K562 (cell line): Measurements from ENCODE around the gene MTF1. TPM values are rescaled to one million over a fixed set of nuclear protein-coding genes. Genes with fewer than 3 reads are reported as not detected.
A peak's percentile ranks its signal among the peaks of the same experiment; 100 is the strongest.

Source experiments
- ARID2 ChIP-seq: fragments of 450-650 bp; IDR thresholded peaks from 2 replicates; pipeline ENCODE4 v1.6.1; 2017; ENCODE audit warnings: antibody characterized with exemption, mild to moderate bottlenecking
- E2F1 ChIP-seq: sonication (generic); formaldehyde crosslinking; IDR thresholded peaks from 2 replicates; pipeline ENCODE4 v1.8.1; 2023; ENCODE audit warnings: mild to moderate bottlenecking, missing genetic modification reagents, moderate library complexity
- GABPB1 ChIP-seq: sonication (generic); formaldehyde crosslinking; IDR thresholded peaks from 2 replicates; pipeline ENCODE4 v1.8.0; 2022; ENCODE audit warnings: mild to moderate bottlenecking, missing genetic modification reagents
- HDAC2 ChIP-seq: fragments of 450-650 bp; IDR thresholded peaks from 2 replicates; pipeline ENCODE4 v1.6.1; 2016; ENCODE audit warnings: mild to moderate bottlenecking
- HDAC3 ChIP-seq: fragments of 450-650 bp; IDR thresholded peaks from 2 replicates; pipeline ENCODE4 v1.6.1; 2018; ENCODE audit warnings: borderline replicate concordance, mild to moderate bottlenecking, moderate library complexity; ENCODE audit not compliant: partially characterized antibody
- HDAC6 ChIP-seq: IDR thresholded peaks from 2 replicates; pipeline ENCODE4 v1.6.1; 2012; ENCODE audit warnings: low read depth, mild to moderate bottlenecking, control low read depth, inconsistent platforms, low read length, moderate library complexity
- HMGN3 ChIP-seq: IDR thresholded peaks from 2 replicates; pipeline ENCODE4 v1.6.1; 2011; ENCODE audit warnings: borderline replicate concordance, low read depth, mild to moderate bottlenecking, mixed read lengths, low read length; ENCODE audit not compliant: insufficient read length; ENCODE audit errors: extremely low read depth
- KAT7 ChIP-seq: sonication (generic); formaldehyde crosslinking; IDR thresholded peaks from 2 replicates; pipeline ENCODE4 v1.8.0; 2022; ENCODE audit warnings: missing genetic modification reagents, mild to moderate bottlenecking, borderline replicate concordance
- MAX ChIP-seq: sonication (generic); formaldehyde crosslinking; IDR thresholded peaks from 2 replicates; pipeline ENCODE4 v1.9.0; 2022; ENCODE audit warnings: mild to moderate bottlenecking, missing genetic modification reagents
- NCOA2 ChIP-seq, 2 experiments: fragments of 450-650 bp; IDR thresholded peaks; 2 replicates each; pipeline ENCODE4 v1.6.1; 2018; ENCODE audit warnings: mild to moderate bottlenecking in 2 of 2, moderate library complexity in 1 of 2; ENCODE audit not compliant: partially characterized antibody in 2 of 2
- NR3C1 ChIP-seq: sonication (generic); formaldehyde crosslinking; IDR thresholded peaks from 2 replicates; pipeline ENCODE4 v1.8.1; 2022; ENCODE audit warnings: missing genetic modification reagents
- PCBP1 ChIP-seq: fragments of 200-400 bp; formaldehyde crosslinking; IDR thresholded peaks from 2 replicates; pipeline ENCODE4 v1.6.1; 2018; ENCODE audit warnings: mild to moderate bottlenecking, low read depth, low read length; ENCODE audit not compliant: poor library complexity, severe bottlenecking
- PHB2 ChIP-seq: fragments of 450-650 bp; IDR thresholded peaks from 2 replicates; pipeline ENCODE4 v1.6.1; 2017; ENCODE audit warnings: low read depth
- PTBP1 ChIP-seq: fragments of 200-400 bp; formaldehyde crosslinking; IDR thresholded peaks from 2 replicates; pipeline ENCODE4 v1.6.1; 2017; ENCODE audit warnings: low read depth, low read length
- RAD51 ChIP-seq: fragments of 450-650 bp; IDR thresholded peaks from 2 replicates; pipeline ENCODE4 v1.7.1; 2016; ENCODE audit warnings: low read depth, mild to moderate bottlenecking, borderline replicate concordance
- RBM17 ChIP-seq: fragments of 200-400 bp; formaldehyde crosslinking; IDR thresholded peaks from 2 replicates; pipeline ENCODE4 v1.6.1; 2017; ENCODE audit warnings: low read depth, mild to moderate bottlenecking, low read length, borderline replicate concordance
- THAP12 ChIP-seq: fragments of 250-450 bp; sonication (Bioruptor Pico); IDR thresholded peaks from 2 replicates; pipeline ENCODE4 v1.9.0; 2021; ENCODE audit warnings: mild to moderate bottlenecking, inconsistent platforms
- ZKSCAN3 ChIP-seq: fragments of 250-450 bp; sonication (Bioruptor Pico); IDR thresholded peaks from 2 replicates; pipeline ENCODE4 v1.4.0; 2020
- ZNF184 ChIP-seq: sonication (generic); formaldehyde crosslinking; IDR thresholded peaks from 2 replicates; pipeline ENCODE4 v1.5.0; 2020; ENCODE audit warnings: missing genetic modification reagents
- ZNF655 ChIP-seq: fragments of 250-450 bp; sonication (Bioruptor Pico); IDR thresholded peaks from 2 replicates; pipeline ENCODE4 v1.5.0; 2021
- ZNF780A ChIP-seq: fragments of 250-450 bp; sonication (Bioruptor Pico); IDR thresholded peaks from 2 replicates; pipeline ENCODE4 v1.5.0; 2021; ENCODE audit warnings: mild to moderate bottlenecking
- polyA plus RNA-seq, 8 experiments: library from polyadenylated mRNA; depleted of rRNA in 4 of 8; stranded (reverse) in 5 of 8; unstranded in 3 of 8; fragments of >200 nt; fragmentation: Nextera tagmentation in 2 of 8; fragmentation: Illumina TruSeq in 1 of 8; extraction: Ambion mirVana in 2 of 8; extraction: Trizol in 1 of 8; gene quantifications; 2 replicates each; pipeline versions ENCODE4 v1.2.1 to v1.2.3, GENCODE V29; 2011 to 2014; ENCODE audit warnings: inconsistent platforms in 1 of 8, missing spikeins in 1 of 8
- total RNA-seq, 7 experiments: library from RNA; depleted of rRNA in 6 of 7; stranded (reverse); fragments of >200 nt in 6 of 7; fragmentation: Illumina TruSeq in 2 of 7; extraction: Trizol in 2 of 7; gene quantifications; 2 replicates each; pipeline versions ENCODE4 v1.2.1 to v1.2.3, GENCODE V29; 2011 to 2021; ENCODE audit warnings: low replicate concordance in 1 of 7
- TF ChIP-seq, protein P1 (sequence below): fragments of 450-650 bp; IDR thresholded peaks from 2 replicates; pipeline ENCODE4 v1.6.1; 2016; ENCODE audit warnings: missing biosample characterization, missing genetic modification characterization
- TF ChIP-seq, protein P2 (sequence below): sonication (generic); formaldehyde crosslinking; IDR thresholded peaks from 2 replicates; pipeline ENCODE4 v1.8.0; 2022; ENCODE audit warnings: mild to moderate bottlenecking, missing genetic modification reagents

Gene MTF1
- total and polyA plus RNA-seq, 9 of the 15 experiments (the other 6 are each of a cell fraction or from before 2014, with no cell fraction given): 1.1 to 12.2 (median 4.3) TPM

GRCh38 chr1:37793773-37794371, 65.5 kb downstream of the MTF1 start, which contains the start of gene MANEAL (continued):
- TF ChIP-seq PCBP1: no peak
- TF ChIP-seq HDAC6: 0 out of 2 replicates have a peak, but pooled peaks have one; percentile 84
- no peak for TF ChIP-seq HMGN3
- no peak for TF ChIP-seq ARID2
- TF ChIP-seq KAT7: no peak
- TF ChIP-seq THAP12 (CRISPR knock-in tag): 0 out of 2 replicates have a peak, but pooled peaks have one; percentile 29
- peak; percentile 63 for TF ChIP-seq MAX
- 0 out of 2 replicates have a peak, but pooled peaks have one; percentile 5 for TF ChIP-seq GABPB1
- no peak for TF ChIP-seq ZNF780A
- TF ChIP-seq PTBP1: no peak
- no peak for TF ChIP-seq ZNF655 (CRISPR knock-in tag)
- TF ChIP-seq PHB2: no peak
- no peak for TF ChIP-seq NCOA2 (IDR thresholded peaks at IDR 0.05; ENCODE audit: partially characterized antibody in 2 of 2)
- no peak for TF ChIP-seq ZNF184 (CRISPR knock-in tag)
- TF ChIP-seq, protein P1, sequence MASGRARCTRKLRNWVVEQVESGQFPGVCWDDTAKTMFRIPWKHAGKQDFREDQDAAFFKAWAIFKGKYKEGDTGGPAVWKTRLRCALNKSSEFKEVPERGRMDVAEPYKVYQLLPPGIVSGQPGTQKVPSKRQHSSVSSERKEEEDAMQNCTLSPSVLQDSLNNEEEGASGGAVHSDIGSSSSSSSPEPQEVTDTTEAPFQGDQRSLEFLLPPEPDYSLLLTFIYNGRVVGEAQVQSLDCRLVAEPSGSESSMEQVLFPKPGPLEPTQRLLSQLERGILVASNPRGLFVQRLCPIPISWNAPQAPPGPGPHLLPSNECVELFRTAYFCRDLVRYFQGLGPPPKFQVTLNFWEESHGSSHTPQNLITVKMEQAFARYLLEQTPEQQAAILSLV (tag): no peak
- TF ChIP-seq, protein P2, sequence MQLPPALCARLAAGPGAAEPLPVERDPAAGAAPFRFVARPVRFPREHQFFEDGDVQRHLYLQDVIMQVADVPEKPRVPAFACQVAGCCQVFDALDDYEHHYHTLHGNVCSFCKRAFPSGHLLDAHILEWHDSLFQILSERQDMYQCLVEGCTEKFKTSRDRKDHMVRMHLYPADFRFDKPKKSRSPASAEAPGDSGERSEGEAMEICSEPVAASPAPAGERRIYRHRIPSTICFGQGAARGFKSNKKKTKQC: no peak
- no peak for TF ChIP-seq RAD51
- peak; percentile 42; the same call in 1 of the 2 replicates for TF ChIP-seq NR3C1
- no peak for TF ChIP-seq RBM17
- no peak for TF ChIP-seq E2F1 (CRISPR knock-in tag)
- no peak for TF ChIP-seq HDAC3
- no peak for TF ChIP-seq ZKSCAN3 (CRISPR knock-in tag)
- TF ChIP-seq HDAC2: no peak
